ENCODE results near the gene FAM50A.

The FAM50A gene

DNA sequence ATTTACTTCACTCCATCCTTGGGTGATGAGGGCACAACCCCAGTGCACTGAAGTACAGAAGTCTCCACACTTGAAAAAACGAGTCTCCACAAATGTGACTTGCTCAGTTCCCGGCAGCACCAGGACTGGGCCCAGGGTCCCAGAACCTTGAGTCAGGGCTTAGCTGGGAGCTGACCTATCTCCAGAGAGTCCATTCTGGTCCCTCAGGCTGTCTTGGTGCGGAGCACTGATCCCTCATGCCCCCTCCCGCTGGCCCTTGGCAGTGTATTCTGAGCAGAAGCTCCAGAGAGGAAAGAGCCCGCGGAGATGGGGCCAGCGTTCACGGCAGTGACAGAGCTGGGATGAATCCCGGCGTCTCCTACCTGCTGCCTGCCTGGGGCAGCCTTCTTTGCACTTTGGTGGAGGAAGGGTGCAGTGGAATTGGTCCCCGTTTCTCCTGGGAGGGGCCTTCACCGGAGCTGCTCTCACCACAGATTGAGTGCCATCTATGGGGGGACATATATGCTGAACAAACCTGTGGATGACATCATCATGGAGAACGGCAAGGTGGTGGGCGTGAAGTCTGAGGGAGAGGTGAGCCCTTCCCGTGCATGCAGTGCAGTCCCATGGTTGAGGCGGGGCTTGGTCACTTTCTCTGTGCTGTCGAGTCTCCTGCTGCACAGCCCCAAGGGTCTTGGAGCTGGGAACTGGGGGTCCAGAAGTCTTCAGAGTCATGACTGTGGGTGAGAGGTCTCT is 3.2 kb upstream of the FAM50A start:
- DNase-seq: no peak

DNA sequence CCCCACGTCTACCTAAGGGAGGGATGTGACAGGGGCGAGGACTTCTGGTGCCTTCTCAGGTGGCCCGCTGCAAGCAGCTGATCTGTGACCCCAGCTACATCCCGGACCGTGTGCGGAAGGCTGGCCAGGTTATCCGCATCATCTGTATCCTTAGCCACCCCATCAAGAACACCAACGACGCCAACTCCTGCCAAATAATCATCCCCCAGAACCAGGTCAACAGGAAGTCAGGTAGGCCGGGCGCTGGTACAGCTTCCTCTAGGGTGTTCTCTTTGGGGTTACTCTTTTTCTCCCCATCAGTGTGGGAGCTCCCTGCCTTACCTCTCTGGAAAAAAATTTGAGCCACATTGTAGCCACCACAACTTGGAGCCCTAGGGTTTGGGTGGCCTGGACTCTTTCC is 2.4 kb upstream of the FAM50A start:
- DNase-seq: no peak

DNA sequence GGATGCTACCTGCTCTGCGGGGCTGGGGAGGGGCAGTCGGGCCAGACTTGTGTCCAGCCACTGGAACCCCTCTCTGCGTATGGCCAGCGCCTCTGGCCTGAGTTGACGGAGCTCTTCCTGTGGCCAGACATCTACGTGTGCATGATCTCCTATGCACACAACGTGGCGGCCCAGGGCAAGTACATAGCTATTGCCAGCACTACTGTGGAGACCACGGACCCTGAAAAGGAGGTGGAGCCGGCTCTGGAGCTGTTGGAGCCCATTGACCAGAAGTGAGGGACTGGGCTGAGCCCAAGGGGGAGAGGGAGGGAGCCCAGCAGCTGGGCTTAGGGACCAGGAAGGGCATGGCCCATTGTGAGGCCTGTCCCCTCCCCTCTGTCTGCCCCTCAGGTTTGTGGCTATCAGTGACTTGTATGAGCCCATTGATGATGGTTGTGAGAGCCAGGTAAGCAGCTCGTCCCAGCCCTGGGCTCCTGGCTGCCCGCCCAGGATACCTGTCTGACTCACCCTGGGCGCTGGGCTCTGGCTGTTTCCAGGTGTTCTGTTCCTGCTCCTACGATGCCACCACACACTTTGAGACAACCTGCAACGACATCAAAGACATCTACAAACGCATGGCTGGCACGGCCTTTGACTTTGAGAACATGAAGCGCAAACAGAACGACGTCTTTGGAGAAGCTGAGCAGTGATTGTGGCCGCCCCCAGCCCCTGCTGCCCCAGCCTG is 1.8 kb upstream of the FAM50A start:
- no peak for DNase-seq

DNA sequence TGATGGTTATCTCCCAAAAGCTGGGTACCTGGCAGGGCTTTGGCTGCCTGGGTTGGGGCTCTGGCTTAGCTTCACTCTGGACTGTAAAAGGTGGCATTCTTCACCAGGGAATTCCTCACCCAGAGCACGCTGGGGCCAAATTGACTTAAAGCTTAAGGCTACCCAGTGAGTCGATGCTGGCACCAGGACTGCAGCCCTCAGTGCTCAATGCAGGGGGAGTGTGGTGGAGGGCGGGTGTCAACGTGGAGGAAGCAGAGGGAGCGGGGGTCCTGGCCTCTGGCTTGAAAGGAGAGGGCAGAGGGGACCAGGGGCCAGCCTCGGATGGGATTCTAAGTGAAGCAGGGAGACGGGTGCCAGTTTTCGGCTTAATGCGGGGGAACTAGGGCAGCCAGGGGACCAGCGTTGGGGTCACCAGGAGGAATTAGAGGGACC is 446 bp upstream of the FAM50A start:
- DNase-seq: no peak

DNA sequence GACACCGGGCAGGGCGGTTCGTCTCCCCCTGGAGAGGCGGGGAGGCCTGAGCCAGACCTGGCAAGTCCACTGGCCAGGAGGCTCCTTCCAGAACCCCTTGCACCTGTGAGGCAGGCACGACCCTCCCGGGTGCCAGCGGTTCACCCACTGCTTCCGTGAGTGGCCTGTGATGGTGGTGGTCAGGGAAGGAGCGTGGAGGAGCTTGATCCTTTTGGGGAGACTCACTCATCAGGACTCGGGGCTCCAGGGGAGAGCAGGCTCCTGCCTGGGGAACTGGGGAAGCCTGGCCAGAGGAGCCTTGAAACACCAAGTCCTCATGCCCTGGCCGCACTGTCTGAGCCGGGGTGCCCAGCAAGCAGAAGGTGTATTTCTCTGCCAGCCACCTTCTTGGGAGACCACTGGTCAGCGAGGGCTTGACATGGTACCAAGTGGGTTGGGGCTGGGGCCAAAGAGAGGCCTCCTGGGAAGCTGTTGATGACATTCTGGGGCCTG is 860 bp downstream of the FAM50A start:
- DNase-seq: no peak

DNA sequence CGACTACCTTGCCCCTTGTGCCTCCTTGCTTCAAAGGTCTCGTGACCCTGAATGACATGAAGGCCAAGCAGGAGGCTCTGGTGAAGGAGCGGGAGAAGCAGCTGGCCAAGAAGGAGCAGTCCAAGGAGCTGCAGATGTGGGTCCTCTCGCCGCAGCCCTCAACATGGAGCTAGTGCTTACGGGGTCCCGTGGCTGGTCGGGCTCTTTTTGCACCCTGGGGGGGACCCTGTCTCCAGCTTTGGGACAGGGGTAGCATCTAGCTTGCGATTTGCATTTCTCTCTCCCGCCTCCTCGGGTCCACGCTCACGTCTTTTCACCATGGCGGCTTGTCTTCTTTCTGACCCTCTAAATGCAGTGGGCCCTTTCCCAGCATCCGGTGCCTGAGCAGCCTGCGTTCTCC is 1.8 kb downstream of the FAM50A start:
- DNase-seq: no peak

DNA sequence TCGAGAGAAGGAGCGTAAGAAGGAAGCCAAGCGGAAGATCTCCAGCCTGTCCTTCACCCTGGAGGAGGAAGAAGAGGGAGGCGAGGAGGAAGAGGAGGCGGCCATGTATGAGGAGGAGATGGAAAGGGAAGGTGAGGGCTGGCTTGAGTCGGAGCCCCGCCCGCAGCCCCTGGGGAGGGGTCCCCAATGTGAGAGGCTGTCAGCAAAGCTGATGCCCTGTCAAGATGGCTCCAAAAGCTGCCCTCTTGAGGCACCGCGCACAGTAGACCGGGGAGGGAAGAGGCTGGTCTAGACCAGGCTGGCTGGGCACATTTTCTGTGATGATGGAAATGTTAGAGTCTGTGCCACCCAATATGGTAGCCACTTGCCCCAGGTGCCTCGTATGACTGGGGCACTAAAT is 2.5 kb downstream of the FAM50A start:
- DNase-seq: no peak

DNA sequence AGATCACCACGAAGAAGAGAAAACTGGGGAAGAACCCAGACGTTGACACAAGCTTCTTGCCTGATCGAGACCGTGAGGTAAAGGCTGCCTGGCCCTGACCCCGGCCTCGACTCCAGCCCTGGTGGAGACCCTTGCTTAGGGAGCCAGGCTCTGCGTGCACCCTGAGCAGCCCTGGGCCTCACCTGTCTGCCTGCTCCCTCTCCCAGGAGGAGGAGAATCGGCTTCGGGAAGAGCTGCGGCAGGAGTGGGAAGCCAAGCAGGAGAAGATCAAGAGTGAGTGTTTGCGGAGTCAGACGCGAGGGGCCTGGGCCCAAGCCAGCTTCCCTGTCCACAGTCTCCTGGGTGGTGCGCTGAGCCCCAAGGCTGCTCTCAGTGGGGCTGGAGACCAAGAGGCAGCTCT is 4.5 kb downstream of the FAM50A start:
- no peak for DNase-seq

DNA sequence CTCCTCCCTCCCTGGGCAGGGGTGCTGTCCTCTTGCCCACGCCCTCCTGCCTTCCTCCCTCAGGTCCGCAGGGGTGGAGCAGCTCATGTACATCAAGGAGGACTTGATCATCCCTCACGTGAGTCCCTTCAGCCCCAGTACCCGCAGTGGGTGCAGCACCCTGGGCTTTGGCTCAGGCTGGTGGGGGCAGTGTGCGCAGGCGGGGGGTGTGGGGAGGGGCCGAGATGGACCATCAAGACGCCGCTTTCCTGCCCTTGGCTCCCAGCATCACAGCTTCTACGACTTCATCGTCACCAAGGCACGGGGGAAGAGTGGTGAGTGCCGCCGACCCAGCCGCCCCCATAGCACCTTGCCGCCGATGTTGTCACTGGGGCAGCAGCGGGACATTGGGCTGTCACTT is 5.7 kb downstream of the FAM50A start:
- DNase-seq: no peak

DNA sequence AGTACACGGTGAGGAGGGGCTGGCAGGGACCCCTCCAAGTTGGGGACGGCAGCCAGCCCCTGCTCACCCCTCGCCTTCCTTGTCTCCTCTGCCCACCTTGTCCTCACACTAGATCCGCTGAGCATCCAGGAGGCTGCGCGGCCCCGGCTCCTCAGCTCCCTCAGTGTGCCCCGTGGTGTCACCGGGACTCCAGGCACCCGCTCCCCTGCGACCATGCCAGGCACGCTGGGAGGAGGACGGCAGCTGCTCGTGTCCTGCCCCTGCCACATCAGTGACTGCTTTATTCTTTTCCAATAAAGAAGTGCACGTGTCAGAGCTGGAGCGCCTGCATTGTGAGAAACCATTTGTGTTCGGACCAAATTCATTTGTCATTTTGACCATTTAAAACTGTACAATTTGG is 6.4 kb downstream of the FAM50A start:
- no peak for DNase-seq

DNA sequence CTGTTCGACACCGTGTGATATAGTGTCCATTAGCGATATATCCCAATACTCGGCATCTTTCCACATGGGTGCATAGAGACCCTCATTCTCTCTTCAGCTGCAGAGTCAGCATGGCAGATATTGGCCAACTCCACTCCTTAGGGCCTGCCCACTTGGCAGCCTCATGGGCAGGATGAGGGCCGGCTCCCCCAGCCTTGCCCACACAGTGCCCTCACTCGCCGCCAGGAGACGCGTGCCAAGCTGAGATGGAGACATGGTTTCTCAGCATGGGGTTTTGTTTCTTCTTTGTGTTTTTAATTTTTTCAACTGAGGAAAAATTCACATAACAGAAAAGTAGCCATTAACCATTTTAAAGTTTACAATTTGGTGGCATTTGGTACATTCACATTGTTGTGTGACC is 8.9 kb downstream of the FAM50A start:
- DNase-seq: no peak

DNA sequence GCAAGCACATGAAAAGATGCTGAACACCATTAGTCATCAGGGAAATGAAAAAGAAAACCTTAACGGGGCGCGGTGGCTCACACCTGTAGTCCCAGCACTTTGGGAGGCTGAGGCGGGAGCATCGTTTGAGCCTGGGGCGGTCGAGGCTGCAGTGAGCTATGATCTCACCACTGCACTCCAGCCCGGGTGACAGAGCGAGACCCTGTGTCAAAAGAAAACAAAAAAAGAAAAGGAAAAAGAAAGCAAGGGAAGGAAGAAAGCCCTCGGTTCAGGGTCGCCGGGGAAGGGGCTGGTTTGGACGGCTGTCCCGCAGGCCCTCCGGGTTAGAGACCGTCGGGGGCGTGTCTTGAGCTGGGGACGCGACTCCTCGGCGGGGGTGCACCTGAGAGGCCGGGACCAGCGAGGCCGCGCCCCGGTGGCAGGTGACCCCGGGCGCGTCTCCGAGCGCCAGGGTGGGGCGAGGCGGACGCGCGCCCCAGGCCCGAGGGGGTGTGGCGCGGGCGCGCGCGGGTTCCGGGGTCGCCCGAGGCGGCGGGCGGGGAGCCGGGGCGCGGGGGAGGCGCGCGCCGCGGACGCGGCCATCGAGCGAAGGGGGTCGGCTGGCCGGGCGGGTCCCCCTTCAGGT is 13.7 kb downstream of the FAM50A start:
- DNase-seq: peak; percentile 55

DNA sequence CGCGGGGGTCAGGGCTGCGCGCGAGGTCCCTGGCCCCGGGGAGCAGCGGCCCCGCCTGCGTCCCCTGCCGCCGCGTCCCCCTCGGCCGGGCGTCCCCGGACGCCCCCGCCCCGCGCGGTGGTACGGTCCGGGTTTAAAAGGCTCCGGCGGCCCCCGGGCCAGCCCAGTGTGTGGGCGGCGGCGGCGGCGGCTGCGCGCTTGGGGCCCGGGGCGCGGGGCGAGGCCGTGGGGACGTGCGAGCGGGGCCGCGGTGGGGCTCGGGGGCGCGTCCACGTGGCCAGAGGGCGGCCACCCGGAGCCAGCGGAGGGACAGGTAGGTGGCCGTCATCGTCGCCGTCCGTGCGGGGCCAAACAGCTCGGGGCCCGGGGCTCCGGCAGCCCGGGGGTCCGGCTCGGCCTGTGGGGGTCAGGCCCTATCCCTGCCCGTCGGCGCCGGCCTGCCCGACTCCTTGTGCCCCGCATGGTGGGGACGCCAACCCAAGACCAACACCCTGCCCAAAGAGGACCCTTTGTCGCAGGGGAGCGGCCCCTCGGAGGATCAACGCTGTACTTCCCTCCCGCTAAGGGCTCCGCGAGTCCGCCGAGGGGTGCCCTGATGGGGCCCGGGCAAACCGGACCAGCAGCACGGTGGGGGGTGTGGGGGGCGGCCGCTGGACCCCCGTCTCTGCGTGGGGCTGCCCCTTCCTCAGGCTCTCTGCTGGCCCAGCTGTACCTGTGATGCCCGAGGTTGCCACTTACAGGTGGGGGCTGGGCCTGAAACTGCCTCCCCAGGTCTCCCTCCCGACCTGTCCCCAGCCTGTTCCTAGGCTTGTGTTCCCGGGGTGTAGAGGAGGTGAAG is 14.4 kb downstream of the FAM50A start, which contains the start of gene PLXNA3:
Gene PLXNA3, plus strand, starts transcription at position 166 of the 838 bp plus-strand sequence. CDS start 1,903 bp downstream, outside the sequence.
- peak; percentile 57 for DNase-seq

DNA sequence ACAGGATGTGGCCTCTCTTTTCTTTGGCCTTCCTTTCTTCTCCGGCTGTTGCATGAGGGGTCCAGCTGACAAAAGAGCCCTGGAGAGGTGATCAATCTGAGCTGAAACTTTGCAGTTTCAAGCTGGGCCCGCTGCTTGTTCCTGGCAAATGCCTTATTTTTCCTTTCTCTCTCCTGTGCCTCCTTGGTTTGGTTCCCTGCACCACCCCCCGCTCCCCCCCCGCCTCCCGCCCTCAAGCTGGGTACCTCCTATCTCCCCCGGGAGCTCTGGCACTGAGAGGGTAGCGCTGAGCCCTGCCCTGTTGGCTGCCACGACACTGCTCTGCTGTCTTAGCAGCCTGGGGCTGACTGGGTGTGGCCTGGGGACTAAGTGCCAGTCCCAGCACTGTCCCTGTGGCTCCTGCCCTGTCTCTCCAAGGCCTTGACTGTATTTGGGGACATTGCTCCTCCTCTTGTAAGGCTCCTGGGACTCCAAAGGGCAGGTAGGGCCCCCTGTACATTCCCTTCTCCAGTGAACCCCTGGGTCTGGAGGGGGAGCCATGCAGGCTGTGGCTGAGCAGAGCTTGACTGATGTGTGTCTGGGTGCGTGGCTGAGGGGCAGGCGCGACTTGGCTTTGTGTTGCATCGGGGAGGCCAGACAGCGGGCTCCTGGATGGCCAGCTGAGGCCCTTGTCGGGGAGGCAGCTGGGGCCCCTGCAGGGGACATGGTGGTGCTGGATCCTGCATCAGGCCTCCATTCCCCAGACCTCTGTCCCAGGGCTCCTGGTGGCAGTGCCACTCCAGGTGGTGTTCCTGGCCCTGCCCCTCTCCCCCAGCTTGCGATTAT is 15.2 kb downstream of the FAM50A start:
- DNase-seq: peak; percentile 33

DNA sequence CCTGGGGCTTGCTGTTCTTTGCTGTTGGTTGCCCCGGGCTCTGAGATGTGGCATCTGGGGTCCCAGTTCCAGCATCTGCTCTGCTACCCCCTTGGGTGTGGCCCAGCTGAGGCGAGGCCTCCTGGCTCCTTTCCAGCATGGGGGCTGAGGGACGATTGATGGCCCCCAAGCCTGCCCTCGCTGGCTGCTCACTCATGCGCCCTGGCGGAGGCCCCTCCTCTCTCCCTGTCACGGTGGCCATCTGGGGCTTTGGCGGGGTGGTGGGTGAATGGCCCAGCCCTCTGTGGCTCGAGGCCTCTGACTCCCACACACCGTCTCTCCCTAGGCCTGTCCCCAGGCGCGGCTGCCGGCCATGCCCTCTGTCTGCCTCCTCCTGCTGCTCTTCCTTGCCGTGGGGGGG is 15.9 kb downstream of the FAM50A start:
- DNase-seq: no peak

DNA sequence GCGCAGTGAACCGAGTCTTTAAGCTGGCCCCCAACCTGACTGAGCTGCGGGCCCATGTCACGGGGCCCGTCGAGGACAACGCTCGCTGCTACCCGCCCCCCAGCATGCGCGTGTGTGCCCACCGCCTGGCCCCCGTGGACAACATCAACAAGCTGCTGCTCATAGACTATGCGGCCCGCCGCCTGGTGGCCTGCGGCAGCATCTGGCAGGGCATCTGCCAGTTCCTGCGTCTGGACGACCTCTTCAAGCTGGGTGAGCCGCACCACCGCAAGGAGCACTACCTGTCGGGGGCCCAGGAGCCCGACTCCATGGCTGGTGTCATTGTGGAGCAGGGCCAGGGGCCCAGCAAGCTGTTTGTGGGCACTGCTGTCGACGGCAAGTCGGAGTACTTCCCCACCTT is 16.4 kb downstream of the FAM50A start:
- DNase-seq: no peak

DNA sequence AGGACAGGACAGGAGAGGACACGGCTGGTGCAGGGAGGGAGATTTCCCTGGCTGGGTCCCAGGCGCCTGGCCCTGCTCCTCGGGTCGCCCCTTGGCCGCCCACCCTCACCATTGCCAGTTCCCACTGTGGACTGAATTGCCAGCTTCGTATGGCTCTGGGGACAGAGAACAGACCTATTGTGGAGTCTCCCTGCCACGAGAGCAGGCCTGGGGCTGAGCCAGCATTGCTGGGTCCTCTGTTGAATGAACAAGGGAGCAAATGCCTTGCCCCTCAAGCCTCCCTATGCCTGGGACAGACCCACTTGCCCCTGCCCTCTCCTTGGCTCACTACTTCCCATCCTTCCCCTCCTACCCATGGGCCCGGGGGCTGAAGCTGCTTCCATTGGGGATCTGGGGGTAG is 18.5 kb downstream of the FAM50A start:
- no peak for DNase-seq

DNA sequence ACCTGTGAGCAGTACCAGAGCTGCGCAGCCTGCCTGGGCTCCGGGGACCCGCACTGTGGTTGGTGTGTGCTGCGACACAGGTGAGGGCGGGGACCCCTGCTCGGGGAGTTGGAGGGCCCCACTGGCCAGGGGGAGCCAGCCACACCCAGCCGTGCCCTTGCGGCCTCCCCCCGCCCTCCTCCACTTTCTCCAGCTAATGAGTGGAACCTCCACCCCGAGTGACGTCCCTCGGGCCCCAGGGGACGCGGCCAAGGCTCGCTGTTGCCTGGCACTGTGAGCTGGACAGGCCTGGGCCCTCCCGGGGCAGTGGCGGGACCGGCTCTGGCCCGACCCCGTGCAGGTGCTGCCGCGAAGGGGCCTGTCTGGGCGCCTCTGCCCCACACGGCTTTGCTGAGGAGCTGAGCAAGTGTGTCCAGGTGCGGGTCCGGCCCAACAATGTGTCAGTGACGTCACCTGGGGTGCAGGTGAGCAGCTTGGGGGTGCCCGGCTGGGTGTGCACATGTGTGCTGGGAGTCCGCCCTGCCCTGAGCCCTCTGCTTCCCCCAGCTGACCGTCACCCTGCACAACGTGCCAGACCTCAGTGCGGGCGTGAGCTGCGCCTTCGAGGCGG is 19.8 kb downstream of the FAM50A start:
- no peak for DNase-seq

DNA sequence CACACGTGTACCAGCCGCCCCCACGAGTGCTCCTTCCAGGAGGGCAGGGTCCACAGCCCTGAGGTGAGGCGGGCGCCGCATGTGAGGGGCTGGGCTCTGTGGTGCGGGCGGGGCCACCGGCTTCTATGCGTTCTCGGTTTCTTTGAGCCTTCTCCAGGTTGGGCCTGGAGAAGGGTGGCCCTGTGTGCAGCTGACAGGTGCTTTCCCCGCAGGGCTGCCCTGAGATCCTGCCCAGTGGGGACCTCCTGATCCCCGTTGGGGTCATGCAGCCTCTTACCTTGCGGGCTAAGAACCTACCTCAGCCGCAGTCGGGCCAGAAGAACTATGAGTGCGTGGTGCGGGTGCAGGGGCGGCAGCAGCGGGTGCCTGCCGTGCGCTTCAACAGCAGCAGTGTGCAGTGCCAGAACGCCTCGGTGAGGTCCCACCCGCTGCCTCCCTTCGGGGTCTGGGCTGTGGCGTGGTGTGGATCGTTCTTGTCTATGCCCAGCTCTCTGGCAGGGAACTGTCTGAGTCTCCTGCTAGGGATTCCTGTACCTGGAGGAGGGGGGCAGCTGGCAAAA is 20.9 kb downstream of the FAM50A start:
- DNase-seq: no peak

DNA sequence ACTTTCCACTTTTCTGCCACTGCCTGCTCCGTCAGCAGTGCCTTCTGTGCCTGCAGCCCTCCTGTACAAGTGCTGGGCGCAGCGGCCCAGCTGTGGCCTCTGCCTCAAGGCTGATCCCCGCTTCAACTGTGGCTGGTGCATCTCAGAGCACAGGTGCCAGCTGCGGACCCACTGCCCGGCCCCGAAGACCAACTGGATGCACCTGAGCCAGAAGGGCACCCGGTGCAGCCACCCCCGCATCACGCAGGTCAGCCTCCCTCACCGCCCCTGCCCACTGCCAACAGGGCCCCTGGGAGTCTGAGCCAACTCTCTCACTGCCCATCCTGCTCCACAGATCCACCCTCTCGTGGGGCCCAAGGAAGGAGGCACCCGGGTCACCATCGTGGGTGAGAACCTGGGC is 21.7 kb downstream of the FAM50A start:
- no peak for DNase-seq

DNA sequence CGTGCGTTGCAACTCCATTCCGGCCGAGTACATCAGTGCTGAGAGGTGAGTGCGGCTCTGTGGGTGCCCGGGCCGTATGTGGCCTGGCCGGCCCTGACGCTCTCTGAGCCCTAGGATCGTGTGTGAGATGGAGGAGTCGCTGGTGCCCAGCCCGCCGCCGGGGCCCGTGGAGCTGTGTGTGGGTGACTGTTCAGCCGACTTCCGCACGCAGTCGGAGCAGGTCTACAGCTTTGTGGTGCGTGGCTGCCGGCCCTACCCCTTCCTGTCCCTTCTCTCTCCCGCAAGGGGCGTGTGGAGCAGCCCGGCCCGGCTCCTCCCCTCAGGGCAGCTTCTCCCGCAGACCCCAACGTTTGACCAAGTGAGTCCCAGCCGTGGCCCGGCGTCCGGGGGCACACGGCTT is 22.1 kb downstream of the FAM50A start:
- DNase-seq: no peak

All from activated CD4-positive, alpha-beta T cell treated with anti-CD3 and anti-CD28 coated beads, Interleukin-2, Interleukin-6, amounts not matched to agents 100 ng/mL and 50 ng/mL, durations not matched to agents 16 hours and 8 hours (primary cell).